MM.1S (cell line): ENCODE measurements around the gene ADK.

Experiments used
- DNase-seq: peaks from one replicate; pipeline ENCODE4 v3.0.0-alpha.2; 2015
- H2AFZ ChIP-seq: fragments of 300-600 bp; sonication (generic); 2 replicates; pipeline ENCODE4 v1.6.0; 2016; ENCODE audit warnings: antibody characterized with exemption, low read length
- H3F3A ChIP-seq: fragments of 300-600 bp; sonication (generic); 2 replicates; pipeline ENCODE4 v1.6.1; 2016; ENCODE audit warnings: mild to moderate bottlenecking, antibody characterized with exemption, low read length, moderate library complexity, mixed read lengths; ENCODE audit not compliant: insufficient read depth
- H3K27ac ChIP-seq: fragments of 300-600 bp; sonication (generic); 2 replicates; pipeline ENCODE4 v1.5.1; 2016; ENCODE audit warnings: mild to moderate bottlenecking, low read length
- H3K27me3 ChIP-seq: fragments of 300-600 bp; sonication (generic); replicated peaks from 2 replicates; pipeline ENCODE4 v1.6.0; 2016; ENCODE audit warnings: low read length; ENCODE audit not compliant: insufficient read depth
- H3K36me3 ChIP-seq: fragments of 300-600 bp; sonication (generic); replicated peaks from 2 replicates; pipeline ENCODE4 v1.6.1; 2016; ENCODE audit warnings: mild to moderate bottlenecking, low read length, mixed read lengths; ENCODE audit not compliant: insufficient read depth
- H3K4me1 ChIP-seq: fragments of 300-600 bp; sonication (generic); 2 replicates; pipeline ENCODE4 v1.6.1; 2016; ENCODE audit warnings: low read length, mixed read lengths
- H3K4me2 ChIP-seq: fragments of 300-600 bp; sonication (generic); 2 replicates; pipeline ENCODE4 v1.6.0; 2016; ENCODE audit warnings: low read depth, low read length
- H3K4me3 ChIP-seq: fragments of 300-600 bp; sonication (generic); 2 replicates; pipeline ENCODE4 v1.5.1; 2016; ENCODE audit warnings: low read length, mixed read lengths
- H3K79me2 ChIP-seq: fragments of 300-600 bp; sonication (generic); 2 replicates; pipeline ENCODE4 v1.6.1; 2016; ENCODE audit warnings: mixed run types, low read length, mixed read lengths
- H3K9ac ChIP-seq: fragments of 300-600 bp; sonication (generic); 2 replicates; pipeline ENCODE4 v1.6.1; 2016; ENCODE audit warnings: low read length, mixed read lengths
- H3K9me2 ChIP-seq: fragments of 300-600 bp; sonication (generic); replicated peaks from 2 replicates; pipeline ENCODE4 v1.6.1; 2016; ENCODE audit warnings: mild to moderate bottlenecking, low read length, mixed read lengths; ENCODE audit not compliant: insufficient read depth
- H3K9me3 ChIP-seq: fragments of 300-600 bp; sonication (generic); replicated peaks from 2 replicates; pipeline ENCODE4 v1.6.1; 2016; ENCODE audit warnings: mild to moderate bottlenecking, low read length, mixed read lengths; ENCODE audit not compliant: insufficient read depth
- H4K20me1 ChIP-seq: fragments of 300-600 bp; sonication (generic); 2 replicates; pipeline ENCODE4 v1.6.1; 2016; ENCODE audit warnings: mild to moderate bottlenecking, low read length, moderate library complexity, mixed read lengths; ENCODE audit not compliant: insufficient read depth
- CTCF ChIP-seq: fragments of 300-600 bp; sonication (generic); IDR thresholded peaks from 2 replicates; pipeline ENCODE4 v1.5.1; 2016; ENCODE audit warnings: antibody characterized with exemption, low read length, mixed read lengths
- EZH2 ChIP-seq: fragments of 300-600 bp; sonication (generic); optimal IDR thresholded peaks from 2 replicates; pipeline ENCODE3; 2017; ENCODE audit warnings: low read depth, mild to moderate bottlenecking, antibody characterized with exemption, low read length, mixed read lengths
- EZH2phosphoT487 ChIP-seq: fragments of 300-600 bp; sonication (generic); IDR thresholded peaks from 2 replicates; pipeline ENCODE4 v1.6.1; 2018; ENCODE audit warnings: antibody characterized with exemption, low read length

ADK gene

GRCh38 chr10:74342991-74343390, 192.0 kb downstream of the ADK start:
- Histone ChIP-seq H3K9ac (no peak overlapping the region), H3F3A (no peaks in the 10 kb centered on the region), H3K9me3 (no peaks in the 10 kb centered on the region), H3K27me3 (no peaks in the 10 kb centered on the region), H4K20me1 (no peaks in the 10 kb centered on the region), H3K9me2 (no peaks in the 10 kb centered on the region), H2AFZ (no peak overlapping the region), H3K27ac (no peak overlapping the region), H3K79me2 (no peaks in the 10 kb centered on the region), H3K4me1 (0 out of 2 replicates have a peak, but pooled peaks cover 4% of the 10 kb centered on the region), H3K4me2 (no peak overlapping the region), H3K36me3 (no peaks in the 10 kb centered on the region), H3K4me3 (no peak overlapping the region)
- TF ChIP-seq CTCF = no peak
- no peak for TF ChIP-seq EZH2phosphoT487
- TF ChIP-seq EZH2 = no peak
- no peak for DNase-seq

- Histone ChIP-seq H3F3A (no peaks in the 10 kb centered on the region), H3K4me2 (no peak overlapping the region), H3K4me1 (0 out of 2 replicates have a peak, but pooled peaks cover 4% of the 10 kb centered on the region), H3K9me3 (no peaks in the 10 kb centered on the region), H3K79me2 (no peaks in the 10 kb centered on the region), H3K27me3 (no peaks in the 10 kb centered on the region), H3K36me3 (no peaks in the 10 kb centered on the region), H3K4me3 (no peak overlapping the region), H3K9me2 (no peaks in the 10 kb centered on the region), H3K27ac (no peak overlapping the region), H3K9ac (no peak overlapping the region), H2AFZ (no peak overlapping the region), H4K20me1 (no peaks in the 10 kb centered on the region)
- no peak for TF ChIP-seq CTCF
- no peak for TF ChIP-seq EZH2phosphoT487
- no peak for TF ChIP-seq EZH2
- no peak for DNase-seq
Measured at GRCh38 chr10:74343804-74344203, 192.8 kb downstream of the ADK start.

- Histone ChIP-seq H4K20me1 (no peaks in the 10 kb centered on the region), H3F3A (no peaks in the 10 kb centered on the region), H3K27me3 (no peaks in the 10 kb centered on the region), H2AFZ (no peak overlapping the region), H3K79me2 (no peaks in the 10 kb centered on the region), H3K36me3 (no peaks in the 10 kb centered on the region), H3K4me3 (no peak overlapping the region), H3K9me3 (no peaks in the 10 kb centered on the region), H3K4me1 (0 out of 2 replicates have a peak, but pooled peaks cover 3% of the 10 kb centered on the region), H3K9me2 (no peaks in the 10 kb centered on the region), H3K9ac (no peak overlapping the region), H3K27ac (no peak overlapping the region), H3K4me2 (no peak overlapping the region)
- no peak for DNase-seq
- no peak for TF ChIP-seq EZH2phosphoT487
- TF ChIP-seq CTCF = no peak
- TF ChIP-seq EZH2 = no peak
Measured at GRCh38 chr10:74344306-74344705, 193.3 kb downstream of the ADK start.
